Stimulated activated CD8-positive, alpha-beta memory T cell treated with anti-CD3 and anti-CD28 coated beads, Interleukin-7, amount 100 ng/mL, for 24 hours (primary cell): ENCODE data around the gene MTHFD2.
"Not testable (repeated sequence)": the region's sequence is repeated elsewhere in the genome, so short reads cannot be mapped to it uniquely, and the experiment has no call there.

Experiments used
- DNase-seq: peaks from one replicate; pipeline ENCODE4 v3.0.0-alpha.2; 2020; ENCODE audit warnings: low read depth

Gene MTHFD2

DNA sequence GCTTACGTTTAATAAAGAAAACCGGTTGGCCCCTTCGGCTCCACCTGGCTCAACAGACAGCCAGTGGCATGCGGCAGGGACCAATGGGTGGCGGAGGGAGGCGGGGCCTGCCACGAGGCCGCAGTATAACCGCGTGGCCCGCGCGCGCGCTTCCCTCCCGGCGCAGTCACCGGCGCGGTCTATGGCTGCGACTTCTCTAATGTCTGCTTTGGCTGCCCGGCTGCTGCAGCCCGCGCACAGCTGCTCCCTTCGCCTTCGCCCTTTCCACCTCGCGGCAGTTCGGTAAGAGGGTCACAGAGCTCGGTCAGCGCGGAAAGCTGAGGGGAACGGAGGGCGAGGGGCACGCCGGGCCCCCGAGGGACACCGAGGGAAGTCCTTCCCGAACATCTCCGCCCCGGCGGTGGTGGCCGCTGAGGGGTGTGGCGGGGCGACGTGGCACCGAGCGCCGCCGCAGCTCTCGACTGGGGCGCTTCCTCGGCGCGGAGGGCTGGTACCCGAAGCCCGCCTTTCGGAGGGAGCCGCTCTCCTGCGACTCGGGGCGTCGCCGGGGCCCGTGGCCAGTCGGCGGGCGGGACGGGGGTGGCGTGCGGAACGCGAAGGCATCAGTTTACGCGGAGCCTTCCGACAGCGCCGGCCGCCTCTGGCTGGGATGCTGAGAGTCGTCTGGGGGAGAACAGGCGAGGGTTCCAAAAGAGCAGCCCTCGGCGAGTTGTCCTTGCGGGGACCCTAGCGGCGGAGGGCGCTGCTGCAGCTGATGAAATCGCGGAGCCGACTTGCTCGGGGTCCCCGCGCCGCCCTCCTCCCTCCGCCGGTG lies at the start of gene MTHFD2:
Gene MTHFD2 (plus strand): TSS at position 155 of the 814 bp plus-strand sequence. CDS start 27 bp downstream, at position 182.
- peak; percentile 81 for DNase-seq

DNA sequence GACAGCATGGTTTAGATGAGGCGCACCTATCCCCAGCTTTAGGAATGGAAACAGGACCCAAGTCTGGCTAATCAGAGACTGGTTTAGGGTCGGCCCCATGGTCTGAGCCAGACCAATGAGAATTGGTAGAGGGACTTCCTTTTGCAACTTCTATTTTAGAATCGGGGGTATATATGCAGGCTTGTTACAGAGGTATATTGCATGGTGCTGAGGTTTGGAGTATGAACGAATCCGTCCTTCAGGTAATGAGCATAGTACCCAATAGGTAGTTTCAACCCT lies 49.2 kb upstream of the MTHFD2 start:
- no peak for DNase-seq

DNA sequence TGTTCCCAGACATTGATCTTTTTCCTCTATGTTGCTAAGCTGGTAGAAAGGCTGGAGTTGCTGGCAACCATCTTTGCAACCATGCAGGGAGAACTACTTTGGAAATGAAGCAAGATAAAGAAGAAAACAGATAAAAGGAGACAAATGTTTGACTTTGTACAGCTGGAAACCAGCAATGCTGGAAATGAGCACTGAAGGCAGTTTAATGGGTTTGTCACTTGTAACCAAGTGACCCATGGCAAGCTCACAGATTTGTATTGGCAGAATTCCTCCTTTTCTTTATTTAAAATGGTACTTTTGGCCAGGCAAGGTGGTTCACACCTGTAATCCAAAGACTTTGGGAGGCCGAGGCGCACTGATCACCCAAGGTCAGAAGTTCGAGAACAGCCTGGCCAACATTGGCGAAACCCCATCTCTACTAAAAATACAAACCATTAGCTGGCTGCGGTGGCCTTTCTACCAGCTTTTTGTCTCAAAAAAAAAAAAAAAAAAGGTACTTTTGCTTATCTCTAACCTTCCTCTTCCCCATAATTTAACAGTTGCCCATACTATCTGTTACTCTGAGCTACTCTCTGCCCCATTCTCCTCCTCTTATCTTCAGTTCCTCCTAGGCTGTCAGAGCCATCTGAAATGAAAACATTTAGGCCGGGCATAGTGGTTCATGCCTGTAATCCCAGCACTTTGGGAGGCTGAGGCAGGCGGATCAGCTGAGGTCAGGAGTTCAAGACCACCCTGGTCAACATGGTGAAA lies 48.7 kb upstream of the MTHFD2 start:
- no peak for DNase-seq

DNA sequence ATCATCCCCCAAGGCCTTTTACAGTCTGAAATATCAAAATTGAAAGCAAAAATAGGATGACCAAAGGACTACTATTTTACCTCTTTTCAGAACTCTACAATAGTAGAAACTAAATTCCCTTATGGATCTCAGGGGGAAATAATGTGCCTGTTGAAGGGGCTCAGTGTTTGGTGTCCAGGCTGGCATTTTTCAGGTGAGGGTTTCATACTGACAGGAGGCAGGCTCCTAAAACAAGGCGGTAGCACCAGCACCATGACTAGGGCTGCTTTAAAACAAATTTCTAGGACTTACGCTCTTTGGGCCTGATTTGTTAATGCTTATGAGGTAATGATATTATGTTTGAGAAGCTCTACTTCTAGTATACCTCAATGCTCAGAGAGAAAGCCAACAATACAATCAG lies 45.5 kb upstream of the MTHFD2 start:
- DNase-seq, result no peak

DNA sequence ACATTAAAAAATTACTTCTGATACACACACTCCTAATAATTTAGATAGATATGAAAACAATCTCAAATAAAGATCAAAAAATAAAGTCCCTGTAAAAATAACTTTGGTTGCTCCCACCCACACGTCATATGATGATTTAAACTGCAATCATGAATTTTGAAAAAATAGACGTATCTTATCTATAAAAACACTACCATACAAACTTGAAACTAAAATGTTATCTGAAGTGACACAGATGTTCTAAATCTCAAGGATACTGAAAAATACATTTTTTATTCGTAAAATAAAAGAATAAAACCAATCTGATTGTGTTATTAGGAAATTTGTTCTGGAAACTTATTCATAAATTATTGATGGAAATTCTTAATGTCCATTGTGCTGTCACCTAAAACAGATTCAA lies 42.6 kb upstream of the MTHFD2 start:
- no peak for DNase-seq

DNA sequence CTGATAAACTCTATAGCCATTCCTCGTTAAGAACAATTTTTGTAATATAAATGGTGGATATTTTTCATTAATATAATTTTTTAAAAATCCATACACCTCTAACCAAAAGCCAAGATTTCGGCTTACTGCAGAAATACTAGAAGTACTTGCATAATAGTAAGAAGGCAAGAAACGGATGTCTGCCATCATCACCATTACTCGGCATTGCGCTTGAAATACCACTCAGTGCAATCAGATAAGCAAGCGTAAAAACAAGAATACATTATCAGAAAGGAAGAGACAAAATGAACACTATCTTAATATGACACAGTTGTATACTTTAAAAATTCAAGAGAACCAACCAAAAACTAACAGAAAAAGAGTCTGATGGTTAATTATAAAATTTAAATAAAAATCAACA lies 35.5 kb upstream of the MTHFD2 start:
- no peak for DNase-seq

DNA sequence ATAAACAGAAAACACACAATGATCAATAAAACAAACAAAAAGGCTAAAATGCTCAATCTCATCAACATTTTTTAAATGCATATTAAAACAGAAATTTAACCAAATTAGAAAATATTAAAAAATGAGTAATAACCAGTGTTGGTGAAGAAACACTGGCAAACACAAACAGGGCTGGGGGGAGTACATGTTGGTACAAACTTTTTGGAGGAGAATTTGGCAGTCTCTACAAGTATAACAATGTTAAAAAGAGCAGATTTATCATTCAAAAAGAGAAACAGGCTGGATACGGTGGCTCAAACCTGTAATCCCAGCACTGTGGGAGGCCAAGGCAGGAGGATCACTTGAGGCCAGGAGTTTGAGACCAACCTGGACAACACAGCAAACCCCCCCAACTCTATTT lies 33.7 kb upstream of the MTHFD2 start:
- no peak for DNase-seq

DNA sequence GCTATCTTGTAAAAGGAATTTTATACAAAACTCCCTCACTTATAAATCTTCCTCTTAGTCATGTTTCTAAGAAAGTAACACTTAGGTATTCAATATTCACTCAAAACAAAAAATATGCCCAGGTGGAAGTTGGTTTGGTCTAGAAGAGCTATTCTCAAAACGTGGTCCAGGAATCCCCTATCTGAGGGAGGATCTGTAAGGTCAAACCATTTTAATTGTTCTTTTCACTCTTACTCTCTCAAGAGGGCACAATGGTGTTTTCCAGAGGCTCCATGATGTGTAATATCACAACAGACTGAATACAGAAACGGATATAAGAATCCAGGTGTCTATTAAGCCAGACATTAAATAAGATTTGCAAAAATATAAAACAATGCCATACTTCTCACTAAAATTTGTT lies 29.7 kb upstream of the MTHFD2 start:
- no peak for DNase-seq

DNA sequence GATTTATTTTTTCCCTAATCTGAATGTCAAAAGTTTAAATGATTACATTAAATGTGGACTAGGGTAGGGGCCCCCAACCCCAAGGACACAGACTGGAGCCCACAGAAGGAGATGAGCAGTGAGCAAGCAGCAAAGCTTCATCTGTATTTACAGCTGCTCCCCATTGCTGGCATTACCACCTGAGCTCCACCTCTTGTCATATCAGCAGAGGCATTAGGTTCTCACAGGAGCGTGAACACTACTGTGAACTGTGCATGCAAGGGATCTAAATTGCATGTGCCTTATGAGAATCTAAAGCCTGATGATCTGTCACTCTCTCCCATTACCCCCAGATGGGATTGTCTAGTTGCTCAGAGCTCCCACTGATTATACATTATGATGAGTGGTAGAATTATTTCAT lies 23.5 kb upstream of the MTHFD2 start:
- DNase-seq, result no peak

DNA sequence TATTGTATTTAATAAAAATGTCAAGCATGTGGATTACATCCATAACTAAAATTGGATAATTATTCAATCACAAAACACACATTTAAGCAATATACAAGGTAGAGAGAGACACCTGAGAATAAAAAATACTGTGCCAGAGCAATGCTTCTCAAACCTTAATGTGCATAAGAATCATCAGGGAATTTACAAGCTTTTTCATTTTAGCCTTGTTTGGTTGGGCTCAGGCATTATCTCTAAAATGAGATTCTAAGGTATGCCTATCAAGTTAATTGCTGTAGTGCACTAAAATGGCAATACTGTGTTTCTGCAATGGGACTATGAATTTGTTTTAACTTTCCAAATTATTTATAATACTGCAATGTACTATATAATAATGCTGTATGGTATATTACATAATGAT lies 20.7 kb upstream of the MTHFD2 start:
- no peak for DNase-seq

DNA sequence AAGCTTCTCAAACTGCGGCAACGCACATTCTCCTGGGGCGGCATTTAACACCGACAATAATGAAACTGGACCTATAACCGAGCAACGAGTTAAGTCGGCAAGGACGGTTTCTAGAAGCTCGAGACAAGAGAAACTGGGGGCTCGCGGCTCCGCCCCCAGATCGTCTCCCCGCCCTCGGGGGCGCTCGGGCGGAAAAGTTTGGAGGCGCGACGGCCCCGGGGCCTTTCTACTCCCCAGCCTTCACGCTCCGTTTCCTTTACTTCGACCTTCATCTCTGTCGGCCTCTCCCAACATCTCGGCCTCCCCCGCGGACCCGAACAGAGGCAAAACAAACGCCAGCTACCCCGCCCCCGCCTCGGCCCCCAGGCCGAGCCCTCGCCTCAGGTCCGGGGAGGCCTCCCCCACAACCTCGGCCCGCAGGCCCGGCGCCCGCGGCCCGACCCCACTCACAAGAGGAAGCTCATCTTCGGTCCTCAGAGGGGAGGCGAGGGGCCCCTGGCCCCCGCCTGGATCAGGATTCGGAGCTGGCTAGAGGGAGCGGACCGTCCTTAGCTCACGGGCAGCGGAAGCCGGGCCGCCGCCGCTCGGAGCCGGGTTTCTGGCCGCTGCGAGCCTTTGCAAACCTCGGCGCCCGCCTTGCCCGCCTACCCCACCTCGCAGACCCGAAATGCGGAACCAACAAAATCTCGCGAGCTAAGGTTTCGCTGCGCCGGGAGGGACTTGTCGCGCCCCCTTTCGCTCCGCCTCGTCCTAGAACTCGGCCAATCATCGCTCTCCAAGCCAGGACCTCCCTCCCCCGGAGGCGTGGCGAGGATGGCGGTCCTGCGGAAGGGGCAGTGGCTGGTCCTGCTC lies 20.0 kb upstream of the MTHFD2 start, which contains the start of gene MOB1A:
Gene MOB1A (minus strand): TSS at position 669 of the 852 bp plus-strand sequence. CDS start 205 bp downstream, at position 464.
- DNase-seq, result peak; percentile 92

DNA sequence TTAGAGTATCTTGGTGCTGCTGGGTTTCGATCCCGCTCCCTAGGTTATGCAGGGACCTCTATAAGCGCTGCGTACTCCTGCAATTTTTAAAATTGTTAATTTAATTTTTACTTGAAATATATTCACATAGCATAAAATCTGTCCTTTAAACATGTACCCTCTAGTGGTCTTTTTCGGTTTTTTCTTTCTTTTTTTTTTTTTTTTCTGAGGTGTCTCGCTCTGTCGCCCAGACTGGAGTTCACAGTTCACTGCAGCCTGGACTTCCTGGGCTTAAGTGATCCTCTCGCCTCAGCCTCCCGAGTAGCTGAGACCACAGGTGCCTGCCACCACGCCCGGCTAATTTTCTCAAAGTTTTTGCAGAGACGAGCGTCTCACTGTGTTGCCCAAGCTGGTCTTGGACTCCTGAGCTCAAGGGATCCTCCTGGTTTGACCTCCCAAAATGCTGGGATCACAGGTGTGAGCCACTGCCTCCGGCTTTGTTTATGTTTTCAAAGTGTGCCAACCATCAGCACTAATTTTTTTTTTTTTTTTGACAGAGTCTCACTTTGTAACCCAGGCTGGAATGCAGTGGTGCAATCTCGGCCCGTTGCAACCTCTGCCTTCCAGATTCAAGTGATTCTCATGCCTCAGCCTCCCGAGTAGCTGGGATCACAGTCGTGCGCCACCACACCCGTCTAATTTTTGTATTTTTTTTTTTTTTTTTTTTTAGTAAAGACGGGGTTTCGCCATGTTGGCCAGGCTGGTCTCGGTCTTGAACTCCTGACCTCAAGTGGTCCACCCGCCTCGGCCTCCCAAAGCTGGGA lies 19.2 kb upstream of the MTHFD2 start:
- no peak for DNase-seq

DNA sequence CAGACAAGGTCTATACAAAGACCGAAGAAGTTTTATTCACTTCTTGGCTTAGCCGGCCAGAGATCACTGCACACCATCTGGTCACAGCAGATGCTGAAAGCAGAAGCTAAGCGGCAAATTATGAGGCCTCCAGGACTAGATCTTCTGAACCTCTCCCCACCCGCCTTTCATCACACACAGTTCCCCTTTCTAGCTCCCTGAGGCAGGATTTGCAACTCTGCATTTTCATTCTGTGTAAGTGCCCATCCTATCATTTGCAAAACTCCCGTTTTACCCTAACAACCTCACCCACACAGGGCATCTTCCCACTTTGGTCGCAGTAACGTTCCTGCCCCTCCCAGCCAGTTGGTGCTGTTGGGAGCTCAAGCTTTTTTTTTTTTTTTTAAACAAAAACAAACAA lies 16.7 kb upstream of the MTHFD2 start:
- no peak for DNase-seq

DNA sequence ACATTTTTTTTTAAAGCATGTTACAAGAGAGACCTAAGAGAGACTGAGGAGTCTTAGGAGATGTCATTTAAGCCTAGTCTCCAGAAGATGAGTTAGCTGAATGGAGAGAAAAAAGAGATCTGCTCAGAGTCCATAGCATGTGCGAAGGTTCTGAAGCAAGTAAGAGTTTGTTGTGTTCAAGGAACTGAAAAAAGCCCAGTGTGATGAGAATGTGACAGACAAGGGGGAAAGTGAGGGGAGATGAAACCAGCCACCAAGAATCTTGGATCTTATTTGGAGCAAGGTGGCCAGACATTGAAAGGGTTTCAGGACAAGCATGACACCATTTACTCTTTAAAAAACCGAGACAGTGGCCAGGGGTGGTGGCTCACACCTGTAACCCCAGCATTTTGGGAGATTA lies 14.5 kb upstream of the MTHFD2 start:
- no peak for DNase-seq

DNA sequence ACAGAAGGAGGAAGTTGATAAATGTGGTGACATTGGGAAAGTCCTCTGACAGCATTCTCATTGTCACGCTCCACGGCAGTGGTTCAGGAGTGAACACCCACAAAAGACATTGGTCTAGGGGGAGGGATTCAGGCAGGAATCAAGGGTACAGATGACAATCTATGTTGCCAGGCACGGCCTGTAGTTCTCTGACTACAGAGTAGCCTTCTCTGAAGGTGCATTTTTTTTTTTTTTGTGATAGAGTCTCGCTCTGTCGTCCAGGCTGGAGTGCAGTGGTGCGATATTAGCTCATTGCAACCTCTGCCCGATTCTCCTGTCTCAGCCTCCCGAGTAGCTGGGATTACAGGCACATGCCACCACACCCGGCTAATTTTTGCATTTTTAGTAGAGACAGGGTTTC lies 12.4 kb upstream of the MTHFD2 start:
- DNase-seq, result no peak

DNA sequence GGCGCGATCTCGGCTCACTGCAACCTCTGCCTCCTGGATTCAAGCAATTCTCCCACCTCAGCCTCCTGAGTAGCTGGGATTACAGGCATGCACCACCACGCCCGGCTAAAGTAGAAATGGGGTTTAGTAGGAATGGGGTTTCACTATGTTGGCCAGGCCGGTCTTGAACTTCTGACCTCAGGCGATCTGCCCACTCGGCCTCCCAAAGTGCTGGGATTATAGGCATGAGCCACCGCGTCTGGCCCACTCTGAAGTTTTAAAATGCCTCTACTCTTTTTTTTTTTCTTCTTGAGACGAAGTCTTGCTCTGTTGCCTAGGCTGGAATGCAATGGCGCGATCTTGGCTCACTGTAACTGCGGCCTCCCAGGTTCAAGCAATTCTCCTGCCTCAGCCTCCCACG lies 11.7 kb upstream of the MTHFD2 start:
- DNase-seq, result not testable (repeated sequence)

DNA sequence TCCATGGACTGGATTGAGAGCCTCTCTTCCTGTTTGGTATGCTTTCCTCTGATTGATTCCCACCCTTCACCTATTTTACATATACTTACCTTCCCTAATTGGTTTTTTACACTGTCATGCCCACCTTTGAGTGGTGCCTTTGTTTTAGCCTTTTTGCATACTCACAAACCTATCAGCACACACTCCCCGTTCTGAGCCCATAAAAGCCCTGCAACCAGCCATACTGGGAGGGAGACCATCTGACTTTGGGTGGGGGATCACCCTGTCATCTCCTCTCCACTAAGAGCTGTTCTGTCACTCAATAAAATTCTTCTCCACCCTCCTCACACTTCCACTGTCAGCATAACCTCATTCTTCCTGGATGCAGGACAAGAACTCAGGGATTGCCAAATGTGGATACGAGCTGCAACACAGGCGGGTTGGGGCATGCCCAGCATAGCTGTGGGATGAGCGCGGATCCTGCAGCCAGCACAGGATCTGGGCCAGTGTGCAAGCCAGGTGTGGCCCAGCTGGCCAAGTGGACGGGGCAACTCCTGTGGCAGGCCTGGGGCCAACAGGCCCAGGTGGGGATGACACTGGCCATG lies 10.3 kb upstream of the MTHFD2 start:
- no peak for DNase-seq

DNA sequence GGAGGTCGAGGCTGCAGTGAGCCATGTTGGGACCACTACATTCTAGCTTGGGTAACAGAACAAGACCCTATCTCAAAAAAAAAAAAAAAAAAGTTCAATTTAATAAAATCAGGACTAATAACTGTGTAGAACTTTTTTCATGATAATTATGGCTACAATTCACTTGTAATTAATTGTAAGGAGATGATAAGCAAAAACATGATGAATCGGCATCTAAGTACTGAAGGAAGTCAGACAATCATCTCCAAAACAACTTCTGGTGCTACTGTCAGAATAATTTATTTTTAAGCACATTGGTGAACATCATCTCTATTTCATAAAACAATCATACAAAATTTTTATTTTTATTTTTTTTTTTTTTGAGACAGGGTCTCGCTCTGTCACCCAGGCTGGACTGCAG lies 9.7 kb upstream of the MTHFD2 start:
- no peak for DNase-seq

DNA sequence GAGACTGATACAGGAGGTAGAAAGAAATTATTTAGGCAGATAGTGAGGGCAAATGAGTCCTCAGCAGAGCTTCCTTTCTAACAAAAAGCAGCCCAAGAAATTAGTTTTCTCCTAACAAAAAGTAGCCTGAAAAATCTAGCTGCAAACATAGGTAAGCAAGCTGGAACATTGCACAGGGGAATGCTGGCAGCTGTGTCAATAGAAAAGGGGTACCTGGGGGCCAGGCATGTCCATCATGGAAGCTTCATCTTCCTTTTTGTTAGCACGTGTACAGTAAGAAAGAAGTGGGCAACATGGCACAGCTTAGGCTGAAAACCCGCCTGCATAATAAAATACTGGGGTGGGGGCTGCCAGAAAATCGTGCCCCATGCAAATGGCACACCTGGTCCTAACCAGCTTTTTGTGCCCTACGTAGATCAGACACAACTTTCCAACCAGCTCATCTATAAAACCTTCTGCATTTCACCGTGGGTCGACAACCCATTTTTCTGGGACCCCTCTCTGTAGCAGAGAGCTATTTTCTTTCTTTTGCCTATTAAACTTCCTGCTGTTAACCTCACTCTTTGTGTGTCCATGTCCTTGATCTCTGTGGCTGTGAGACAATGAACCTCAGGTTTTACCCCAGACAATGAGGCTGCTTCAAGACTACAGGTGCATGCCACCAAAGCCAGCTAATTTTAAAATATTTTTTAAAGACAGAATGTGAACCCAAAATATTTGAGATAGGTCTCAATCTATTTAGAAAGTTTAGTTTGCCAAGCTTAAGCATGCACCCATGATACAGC lies 6.6 kb upstream of the MTHFD2 start:
- DNase-seq, result no peak

DNA sequence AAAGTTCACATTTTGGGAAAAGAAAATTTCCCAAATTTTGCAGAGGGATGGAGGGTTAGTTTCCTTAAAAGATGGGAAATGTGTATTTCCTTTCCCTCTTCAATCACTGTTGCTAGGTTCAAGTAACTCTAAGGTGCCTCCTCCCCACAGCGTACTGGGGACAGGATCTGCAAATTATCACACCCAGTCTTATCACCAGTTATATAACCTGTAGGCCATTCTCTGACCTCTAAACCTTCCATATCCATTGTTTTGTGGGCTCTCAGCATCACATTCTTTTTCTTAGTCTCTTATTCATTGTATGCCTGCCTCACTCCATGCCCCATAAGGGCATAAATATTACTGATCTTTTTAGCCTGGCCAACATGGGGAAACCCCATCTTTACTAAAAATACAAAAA lies 3.6 kb upstream of the MTHFD2 start:
- DNase-seq, result no peak

DNA sequence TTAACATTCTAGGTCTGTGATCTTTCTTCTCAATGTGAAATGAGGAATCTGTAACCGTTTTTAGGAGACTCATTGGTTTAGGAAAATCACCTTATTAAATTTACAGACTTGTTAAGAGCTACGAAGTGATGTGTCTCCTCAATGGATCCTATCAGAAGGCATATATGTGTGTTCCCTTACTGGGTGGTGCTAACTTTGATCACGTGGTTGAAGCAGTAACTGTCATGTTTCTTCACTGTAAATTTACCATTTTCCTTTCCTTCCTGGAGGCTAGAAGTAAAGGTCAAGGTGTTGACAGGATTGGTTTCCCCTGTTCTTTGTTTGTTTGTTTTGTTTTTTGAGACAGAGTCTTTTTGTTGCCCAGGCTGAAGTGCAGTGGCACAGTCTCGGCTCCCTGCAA lies 1.4 kb upstream of the MTHFD2 start:
- DNase-seq, result no peak
